ENCODE data around the gene LRRC19. TPM values are rescaled to one million over a fixed set of nuclear protein-coding genes. Genes with fewer than 3 reads are reported as not detected.

Gene LRRC19
- total RNA-seq, 1 experiment from 2014 or later: 0.21 TPM

- peak; percentile 26 for TF ChIP-seq CTCF (IDR thresholded peaks at IDR 0.05; ENCODE audit: unreplicated experiment)
- no peaks in the 10 kb centered on the region for H3K27me3 Mint-ChIP-seq (ENCODE audit: unreplicated experiment)
- no TSS peak for BruUV-seq (replicated peaks)
- H3K36me3 Mint-ChIP-seq (ENCODE audit: insufficient read depth, unreplicated experiment): no peaks in the 10 kb centered on the region
- no peaks in the 10 kb centered on the region for H3K4me1 Mint-ChIP-seq (ENCODE audit: low read depth, unreplicated experiment)
- DNase-seq: peak; percentile 24
- no peak overlapping the region for H3K4me3 Mint-ChIP-seq (ENCODE audit: low read depth, unreplicated experiment)
- no peak overlapping the region for H3K27ac Mint-ChIP-seq (ENCODE audit: unreplicated experiment)
- intact Hi-C loops (cut with micrococcal nuclease; ENCODE audit: unreplicated experiment): no loop called here
- no peaks in the 10 kb centered on the region for H3K9me3 Mint-ChIP-seq (ENCODE audit: low read depth, unreplicated experiment)
- CTCF ChIA-PET: no interaction called here
Measured at GRCh38 chr9:26975728-26976707, 29.5 kb downstream of the LRRC19 start.

- TF ChIP-seq CTCF (IDR thresholded peaks at IDR 0.05; ENCODE audit: unreplicated experiment): no peak
- no peak for DNase-seq
- no peak overlapping the region for H3K27ac Mint-ChIP-seq (ENCODE audit: unreplicated experiment)
- H3K9me3 Mint-ChIP-seq (ENCODE audit: low read depth, unreplicated experiment): no peaks in the 10 kb centered on the region
- CTCF ChIA-PET: no interaction called here
- H3K36me3 Mint-ChIP-seq (ENCODE audit: insufficient read depth, unreplicated experiment): no peaks in the 10 kb centered on the region
- H3K4me3 Mint-ChIP-seq (ENCODE audit: low read depth, unreplicated experiment): no peak overlapping the region
- H3K27me3 Mint-ChIP-seq (ENCODE audit: unreplicated experiment): no peaks in the 10 kb centered on the region
- BruUV-seq (replicated peaks): no TSS peak
- H3K4me1 Mint-ChIP-seq (ENCODE audit: low read depth, unreplicated experiment): no peaks in the 10 kb centered on the region
- intact Hi-C loops (cut with micrococcal nuclease; ENCODE audit: unreplicated experiment): no loop called here
Measured at GRCh38 chr9:26974927-26975326, 30.5 kb downstream of the LRRC19 start.

GRCh38 chr9:26973989-26974388, 31.5 kb downstream of the LRRC19 start:
- Mint-ChIP-seq H3K4me1 (ENCODE audit: low read depth, unreplicated experiment) (no peaks in the 10 kb centered on the region), H3K4me3 (ENCODE audit: low read depth, unreplicated experiment) (no peak overlapping the region), H3K36me3 (ENCODE audit: insufficient read depth, unreplicated experiment) (no peaks in the 10 kb centered on the region), H3K9me3 (ENCODE audit: low read depth, unreplicated experiment) (no peaks in the 10 kb centered on the region), H3K27me3 (ENCODE audit: unreplicated experiment) (no peaks in the 10 kb centered on the region), H3K27ac (ENCODE audit: unreplicated experiment) (no peak overlapping the region)
- TF ChIP-seq CTCF (IDR thresholded peaks at IDR 0.05; ENCODE audit: unreplicated experiment): no peak
- intact Hi-C loops (cut with micrococcal nuclease; ENCODE audit: unreplicated experiment): no loop called here
- no TSS peak for BruUV-seq (replicated peaks)
- no peak for DNase-seq
- CTCF ChIA-PET: no interaction called here

GRCh38 chr9:26971721-26972120, 33.8 kb downstream of the LRRC19 start:
- H3K27me3 Mint-ChIP-seq (ENCODE audit: unreplicated experiment): no peaks in the 10 kb centered on the region
- H3K9me3 Mint-ChIP-seq (ENCODE audit: low read depth, unreplicated experiment): no peaks in the 10 kb centered on the region
- no peak overlapping the region for H3K27ac Mint-ChIP-seq (ENCODE audit: unreplicated experiment)
- DNase-seq: no peak
- no peak for TF ChIP-seq CTCF (IDR thresholded peaks at IDR 0.05; ENCODE audit: unreplicated experiment)
- H3K4me3 Mint-ChIP-seq (ENCODE audit: low read depth, unreplicated experiment): no peak overlapping the region
- no peaks in the 10 kb centered on the region for H3K4me1 Mint-ChIP-seq (ENCODE audit: low read depth, unreplicated experiment)
- intact Hi-C loops (cut with micrococcal nuclease; ENCODE audit: unreplicated experiment): no loop called here
- CTCF ChIA-PET: interaction anchor here (0.6 kb wide), 1 partner anchor 518 kb away, joined by 4 read pairs; no protein-coding TSS in a partner anchor
- H3K36me3 Mint-ChIP-seq (ENCODE audit: insufficient read depth, unreplicated experiment): no peaks in the 10 kb centered on the region
- BruUV-seq (replicated peaks): no TSS peak

Measured in Calu3 (cell line).